OCI-LY7 (cell line): ENCODE measurements around the gene FKBP2.

Experiments used
- EZH2phosphoT487 ChIP-seq: fragments of 200-600 bp; sonication (generic); IDR thresholded peaks from 2 replicates; pipeline ENCODE4 v1.6.1; 2018; ENCODE audit warnings: low read depth, borderline replicate concordance, mild to moderate bottlenecking, mixed run types, antibody characterized with exemption, low read length, moderate library complexity, mixed read lengths
- TF ChIP-seq, protein P1 (sequence below): fragments of 200-600 bp; sonication (generic); conservative IDR thresholded peaks from 2 replicates; pipeline ENCODE4 v1.5.1; 2014; ENCODE audit warnings: mild to moderate bottlenecking, antibody characterized with exemption, low read length, moderate library complexity, mixed read lengths

DNA sequence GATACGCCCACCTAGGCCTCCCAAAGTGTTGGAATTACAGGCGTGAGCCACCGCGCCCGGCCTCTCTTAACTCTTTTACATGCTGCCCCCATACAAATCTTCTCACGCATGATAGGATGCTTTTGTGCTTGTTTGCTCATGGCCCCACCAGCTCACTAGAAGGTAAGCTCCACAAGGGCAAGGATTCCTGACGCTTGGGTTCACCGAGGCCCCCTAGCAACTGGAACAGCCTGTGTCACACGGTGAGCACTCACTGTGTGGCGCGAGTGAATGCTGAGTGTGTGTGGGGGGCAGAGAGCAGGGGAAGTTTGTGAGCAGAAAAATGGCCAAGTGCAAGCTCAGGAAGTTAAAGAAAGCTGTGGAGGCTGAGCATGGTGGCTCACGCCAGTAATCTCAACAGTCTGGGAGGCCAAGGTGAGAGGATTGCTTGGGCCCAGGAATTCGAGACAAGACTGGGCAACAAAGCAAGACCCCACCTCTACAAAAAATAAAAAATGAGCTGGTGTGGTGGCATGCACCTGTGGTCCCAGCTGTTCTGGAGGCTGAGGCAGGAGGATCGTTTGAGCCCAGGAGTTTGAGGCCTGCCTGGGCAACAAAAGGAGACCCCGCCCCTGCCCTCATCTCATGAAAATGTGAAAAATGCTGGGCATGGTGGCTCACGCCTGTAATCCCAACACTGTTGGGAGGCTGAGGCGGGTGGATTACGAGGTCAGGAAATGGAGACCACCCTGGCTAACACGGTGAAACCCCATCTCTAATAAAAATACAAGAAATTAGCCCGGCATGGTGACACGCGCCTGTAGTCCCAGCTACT, 41.3 kb downstream of the FKBP2 start:
- TF ChIP-seq, protein P1, sequence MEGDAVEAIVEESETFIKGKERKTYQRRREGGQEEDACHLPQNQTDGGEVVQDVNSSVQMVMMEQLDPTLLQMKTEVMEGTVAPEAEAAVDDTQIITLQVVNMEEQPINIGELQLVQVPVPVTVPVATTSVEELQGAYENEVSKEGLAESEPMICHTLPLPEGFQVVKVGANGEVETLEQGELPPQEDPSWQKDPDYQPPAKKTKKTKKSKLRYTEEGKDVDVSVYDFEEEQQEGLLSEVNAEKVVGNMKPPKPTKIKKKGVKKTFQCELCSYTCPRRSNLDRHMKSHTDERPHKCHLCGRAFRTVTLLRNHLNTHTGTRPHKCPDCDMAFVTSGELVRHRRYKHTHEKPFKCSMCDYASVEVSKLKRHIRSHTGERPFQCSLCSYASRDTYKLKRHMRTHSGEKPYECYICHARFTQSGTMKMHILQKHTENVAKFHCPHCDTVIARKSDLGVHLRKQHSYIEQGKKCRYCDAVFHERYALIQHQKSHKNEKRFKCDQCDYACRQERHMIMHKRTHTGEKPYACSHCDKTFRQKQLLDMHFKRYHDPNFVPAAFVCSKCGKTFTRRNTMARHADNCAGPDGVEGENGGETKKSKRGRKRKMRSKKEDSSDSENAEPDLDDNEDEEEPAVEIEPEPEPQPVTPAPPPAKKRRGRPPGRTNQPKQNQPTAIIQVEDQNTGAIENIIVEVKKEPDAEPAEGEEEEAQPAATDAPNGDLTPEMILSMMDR, result no peak
- TF ChIP-seq EZH2phosphoT487, result no peak
